Measurements from ENCODE around the gene GTF2H4. TPM values are rescaled to one million over a fixed set of nuclear protein-coding genes. Genes with fewer than 3 reads are reported as not detected.
A peak's percentile ranks its signal among the peaks of the same experiment; 100 is the strongest.

The GTF2H4 gene
- total RNA-seq, 1 experiment from 2014 or later, result 43.9 TPM

DNA sequence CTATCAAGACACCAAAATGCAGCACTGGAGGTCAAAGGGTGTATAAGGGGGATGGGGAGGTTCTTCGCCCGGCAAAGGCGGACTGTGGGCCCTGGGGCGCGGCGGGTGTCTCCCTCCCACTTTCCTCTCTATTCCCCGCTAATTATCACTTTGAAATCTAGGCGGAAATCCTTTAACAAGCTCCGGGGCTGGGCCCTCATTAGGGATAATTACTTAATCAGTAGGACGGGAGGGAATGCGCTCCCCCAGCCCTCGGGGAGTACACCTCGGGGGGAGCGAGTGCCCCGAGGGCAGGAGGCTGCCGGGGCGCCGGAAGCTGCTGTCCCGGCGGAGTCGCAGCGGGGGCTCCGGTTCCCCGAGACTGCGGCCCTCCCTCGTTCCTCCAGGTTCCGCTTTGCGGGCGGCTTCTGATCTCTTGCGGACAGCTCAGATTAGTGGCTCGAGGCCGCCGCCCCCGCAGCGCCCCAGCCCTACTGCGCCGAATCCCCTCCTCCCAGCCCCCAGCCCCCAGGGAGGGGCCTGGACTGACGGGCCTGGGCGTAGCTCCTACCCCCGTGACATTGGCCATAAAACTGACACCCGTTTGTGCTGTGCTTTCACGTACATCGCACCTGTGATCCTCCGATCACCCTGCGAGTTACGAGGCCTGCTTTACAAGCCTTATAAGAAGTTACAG is 47.5 kb downstream of the GTF2H4 start:
- H3K36me3 ChIP-seq (ENCODE audit: low read depth), result no peaks in the 10 kb centered on the region
- no peaks in the 10 kb centered on the region for H3K79me2 ChIP-seq (ENCODE audit: low read depth)
- TF ChIP-seq EZH2 (IDR thresholded peaks at IDR 0.05; ENCODE audit: low read depth), result no peak
- TF ChIP-seq, protein P1, sequence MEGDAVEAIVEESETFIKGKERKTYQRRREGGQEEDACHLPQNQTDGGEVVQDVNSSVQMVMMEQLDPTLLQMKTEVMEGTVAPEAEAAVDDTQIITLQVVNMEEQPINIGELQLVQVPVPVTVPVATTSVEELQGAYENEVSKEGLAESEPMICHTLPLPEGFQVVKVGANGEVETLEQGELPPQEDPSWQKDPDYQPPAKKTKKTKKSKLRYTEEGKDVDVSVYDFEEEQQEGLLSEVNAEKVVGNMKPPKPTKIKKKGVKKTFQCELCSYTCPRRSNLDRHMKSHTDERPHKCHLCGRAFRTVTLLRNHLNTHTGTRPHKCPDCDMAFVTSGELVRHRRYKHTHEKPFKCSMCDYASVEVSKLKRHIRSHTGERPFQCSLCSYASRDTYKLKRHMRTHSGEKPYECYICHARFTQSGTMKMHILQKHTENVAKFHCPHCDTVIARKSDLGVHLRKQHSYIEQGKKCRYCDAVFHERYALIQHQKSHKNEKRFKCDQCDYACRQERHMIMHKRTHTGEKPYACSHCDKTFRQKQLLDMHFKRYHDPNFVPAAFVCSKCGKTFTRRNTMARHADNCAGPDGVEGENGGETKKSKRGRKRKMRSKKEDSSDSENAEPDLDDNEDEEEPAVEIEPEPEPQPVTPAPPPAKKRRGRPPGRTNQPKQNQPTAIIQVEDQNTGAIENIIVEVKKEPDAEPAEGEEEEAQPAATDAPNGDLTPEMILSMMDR (conservative IDR thresholded peaks at IDR 0.05), result no peak
- H3K4me2 ChIP-seq, result peak overlapping the region; percentile 56
- H3K27me3 ChIP-seq (ENCODE audit: insufficient read depth, low read depth), result peaks cover 6% of the 10 kb centered on the region; the same call in 1 of the 2 replicates
- no peak overlapping the region for H3K27ac ChIP-seq
- H2AFZ ChIP-seq, result peak overlapping the region; percentile 72
- no peaks in the 10 kb centered on the region for H3K9me2 ChIP-seq (ENCODE audit: insufficient read depth)
- no peaks in the 10 kb centered on the region for H4K20me1 ChIP-seq (ENCODE audit: insufficient read depth)
- CTCF ChIA-PET, result interaction anchor here (0.6 to 1.9 kb wide), 3 partner anchors 13 to 336 kb away, joined by 4 to 16 read pairs (median 4); no protein-coding TSS in a partner anchor
- peak in 1 of 2 experiments; percentile 76 for DNase-seq
- BruUV-seq (replicated peaks), result no TSS peak
- H3K9me3 ChIP-seq (ENCODE audit: insufficient read depth, low read depth), result no peaks in the 10 kb centered on the region
- POLR2A ChIA-PET (ENCODE audit: unreplicated experiment), result interaction anchor here (0.6 to 0.7 kb wide), 3 partner anchors 73 to 192 kb away, joined by 3 to 6 read pairs (median 4); no protein-coding TSS in a partner anchor
- H3F3A ChIP-seq (ENCODE audit: insufficient read depth, low read depth), result peaks cover 11% of the 10 kb centered on the region; the same call in 1 of the 2 replicates
- H3K4me1 ChIP-seq (replicated peaks; ENCODE audit: insufficient read depth), result peaks cover 9% of the 10 kb centered on the region
- peak overlapping the region; percentile 52 for H3K4me3 ChIP-seq
- intact Hi-C loops (cut with micrococcal nuclease; ENCODE audit: unreplicated experiment), result no loop called here

DNA sequence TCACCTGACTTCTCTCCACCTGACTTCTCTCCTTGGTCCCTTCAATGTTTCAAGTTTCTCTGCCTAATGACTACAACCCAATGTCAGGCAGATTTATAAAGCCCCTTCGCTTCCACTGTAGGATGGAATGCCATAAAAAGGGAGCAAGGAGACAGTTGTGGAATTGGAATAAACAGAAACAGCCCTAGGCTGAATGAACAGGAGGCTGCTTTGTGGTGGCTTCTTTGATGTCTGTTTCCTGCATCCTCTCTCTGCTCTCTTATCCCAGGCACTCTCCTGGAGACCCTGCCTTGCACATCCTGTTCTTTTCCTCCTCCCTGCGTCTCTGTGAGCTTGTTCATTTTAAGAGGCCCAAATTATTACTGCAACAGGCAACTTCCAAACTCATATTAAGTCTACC is 49.7 kb downstream of the GTF2H4 start:
- POLR2A ChIA-PET (ENCODE audit: unreplicated experiment), result no interaction called here
- intact Hi-C loops (cut with micrococcal nuclease; ENCODE audit: unreplicated experiment), result no loop called here
- H4K20me1 ChIP-seq (ENCODE audit: insufficient read depth), result no peaks in the 10 kb centered on the region
- no peak overlapping the region for H3K4me3 ChIP-seq
- CTCF ChIA-PET, result no interaction called here
- H3K79me2 ChIP-seq (ENCODE audit: low read depth), result no peaks in the 10 kb centered on the region
- H2AFZ ChIP-seq, result no peak overlapping the region
- no peaks in the 10 kb centered on the region for H3K36me3 ChIP-seq (ENCODE audit: low read depth)
- H3K4me1 ChIP-seq (replicated peaks; ENCODE audit: insufficient read depth), result peaks cover 23% of the 10 kb centered on the region
- no peak overlapping the region for H3K4me2 ChIP-seq
- peaks cover 23% of the 10 kb centered on the region; the same call in 1 of the 2 replicates for H3F3A ChIP-seq (ENCODE audit: insufficient read depth, low read depth)
- H3K27me3 ChIP-seq (ENCODE audit: insufficient read depth, low read depth), result no peaks in the 10 kb centered on the region; the same call in 1 of the 2 replicates
- TF ChIP-seq EZH2 (IDR thresholded peaks at IDR 0.05; ENCODE audit: low read depth), result no peak
- TF ChIP-seq, protein P1 (conservative IDR thresholded peaks at IDR 0.05), result no peak
- no peaks in the 10 kb centered on the region for H3K9me2 ChIP-seq (ENCODE audit: insufficient read depth)
- H3K9me3 ChIP-seq (ENCODE audit: insufficient read depth, low read depth), result no peaks in the 10 kb centered on the region
- no TSS peak for BruUV-seq (replicated peaks)
- H3K27ac ChIP-seq, result no peak overlapping the region
- no peak for DNase-seq

DNA sequence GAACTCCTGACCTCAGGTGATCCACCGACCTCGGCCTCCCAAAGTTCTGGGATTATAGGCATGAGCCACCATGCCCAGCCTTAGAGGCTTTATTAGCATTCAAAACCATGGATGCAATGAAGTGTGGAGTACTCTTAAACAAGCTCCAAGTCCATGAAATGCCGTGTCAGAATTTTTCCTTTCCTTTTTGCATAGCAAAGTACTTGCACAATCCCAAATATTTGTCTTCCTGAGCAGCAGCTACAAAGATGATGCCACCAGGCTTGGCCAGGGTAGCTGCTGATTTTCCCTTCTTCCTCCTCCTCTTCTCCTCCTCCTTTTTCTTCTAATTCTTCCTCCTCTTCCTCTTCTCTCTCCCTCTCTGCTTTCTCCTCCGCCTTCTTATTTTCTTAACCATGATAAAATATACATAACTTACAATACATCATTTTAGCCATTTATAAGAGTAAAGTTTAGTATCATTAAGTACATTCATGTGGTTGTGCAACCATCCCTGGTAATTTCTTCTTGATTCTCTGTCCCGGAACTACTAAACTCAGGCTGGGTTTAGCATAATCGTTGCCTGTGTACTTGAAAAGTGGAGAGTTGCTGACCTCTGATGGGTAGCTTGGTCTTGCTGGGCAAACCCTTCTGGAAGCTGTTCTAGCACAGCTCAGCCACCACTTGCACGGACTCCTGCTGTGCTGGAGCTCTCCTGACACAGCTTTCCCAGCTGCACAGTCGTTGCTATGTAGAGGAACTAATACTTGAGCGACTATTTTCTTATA is 53.1 kb downstream of the GTF2H4 start:
- Histone ChIP-seq H3K79me2 (ENCODE audit: low read depth) (no peaks in the 10 kb centered on the region), H3K4me1 (replicated peaks; ENCODE audit: insufficient read depth) (peaks cover 21% of the 10 kb centered on the region), H3K36me3 (ENCODE audit: low read depth) (no peaks in the 10 kb centered on the region), H3K27ac (no peak overlapping the region), H2AFZ (no peak overlapping the region), H3K4me3 (no peak overlapping the region), H3K9me2 (ENCODE audit: insufficient read depth) (no peaks in the 10 kb centered on the region), H3F3A (ENCODE audit: insufficient read depth, low read depth) (peaks cover 20% of the 10 kb centered on the region; the same call in 1 of the 2 replicates), H4K20me1 (ENCODE audit: insufficient read depth) (no peaks in the 10 kb centered on the region), H3K27me3 (ENCODE audit: insufficient read depth, low read depth) (no peaks in the 10 kb centered on the region; the same call in 1 of the 2 replicates), H3K4me2 (0 out of 2 replicates have a peak overlapping the region, but pooled peaks have one; percentile 2), H3K9me3 (ENCODE audit: insufficient read depth, low read depth) (no peaks in the 10 kb centered on the region)
- intact Hi-C loops (cut with micrococcal nuclease; ENCODE audit: unreplicated experiment), result no loop called here
- POLR2A ChIA-PET (ENCODE audit: unreplicated experiment), result interaction anchor here (0.7 kb wide), 1 partner anchor 14 kb away, joined by 3 read pairs; no protein-coding TSS in a partner anchor
- peak in 1 of 2 experiments; percentile 53 for DNase-seq
- CTCF ChIA-PET, result no interaction called here
- no TSS peak for BruUV-seq (replicated peaks)
- TF ChIP-seq, protein P1 (conservative IDR thresholded peaks at IDR 0.05), result no peak
- no peak for TF ChIP-seq EZH2 (IDR thresholded peaks at IDR 0.05; ENCODE audit: low read depth)

All from PC-9 (cell line).